Coronary artery (tissue), 2 donors: ENCODE data around the gene LBX2.
A peak's percentile ranks its signal among the peaks of the same experiment; 100 is the strongest.

Experiments
- DNase-seq: peaks from one replicate; pipeline ENCODE4 v3.0.0-alpha.2; 2017; ENCODE audit warnings: low spot score
- H3K27ac ChIP-seq, 2 donors: fragments of 200-600 bp; sonication (generic); one replicate each; pipeline ENCODE4 v1.5.1; 2016 to 2019
- H3K4me3 ChIP-seq: fragments of 200-600 bp; sonication (generic); 2 replicates; pipeline ENCODE4 v1.5.1; 2016; ENCODE audit warnings: mild to moderate bottlenecking, moderate library complexity
- TF ChIP-seq, protein P1 (sequence below): fragments of 200-600 bp; sonication (generic); IDR thresholded peaks from one replicate; pipeline ENCODE4 v1.5.1; 2019; ENCODE audit warnings: antibody characterized with exemption

Gene LBX2

GRCh38 chr2:74531666-74532065 lies 32.3 kb upstream of the LBX2 start:
- Histone ChIP-seq H3K4me3 (no peak overlapping the region), H3K27ac (peak overlapping the region in 1 of 2 donors; percentile 24)
- DNase-seq = no peak
- TF ChIP-seq, protein P1, sequence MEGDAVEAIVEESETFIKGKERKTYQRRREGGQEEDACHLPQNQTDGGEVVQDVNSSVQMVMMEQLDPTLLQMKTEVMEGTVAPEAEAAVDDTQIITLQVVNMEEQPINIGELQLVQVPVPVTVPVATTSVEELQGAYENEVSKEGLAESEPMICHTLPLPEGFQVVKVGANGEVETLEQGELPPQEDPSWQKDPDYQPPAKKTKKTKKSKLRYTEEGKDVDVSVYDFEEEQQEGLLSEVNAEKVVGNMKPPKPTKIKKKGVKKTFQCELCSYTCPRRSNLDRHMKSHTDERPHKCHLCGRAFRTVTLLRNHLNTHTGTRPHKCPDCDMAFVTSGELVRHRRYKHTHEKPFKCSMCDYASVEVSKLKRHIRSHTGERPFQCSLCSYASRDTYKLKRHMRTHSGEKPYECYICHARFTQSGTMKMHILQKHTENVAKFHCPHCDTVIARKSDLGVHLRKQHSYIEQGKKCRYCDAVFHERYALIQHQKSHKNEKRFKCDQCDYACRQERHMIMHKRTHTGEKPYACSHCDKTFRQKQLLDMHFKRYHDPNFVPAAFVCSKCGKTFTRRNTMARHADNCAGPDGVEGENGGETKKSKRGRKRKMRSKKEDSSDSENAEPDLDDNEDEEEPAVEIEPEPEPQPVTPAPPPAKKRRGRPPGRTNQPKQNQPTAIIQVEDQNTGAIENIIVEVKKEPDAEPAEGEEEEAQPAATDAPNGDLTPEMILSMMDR = no peak

DNA sequence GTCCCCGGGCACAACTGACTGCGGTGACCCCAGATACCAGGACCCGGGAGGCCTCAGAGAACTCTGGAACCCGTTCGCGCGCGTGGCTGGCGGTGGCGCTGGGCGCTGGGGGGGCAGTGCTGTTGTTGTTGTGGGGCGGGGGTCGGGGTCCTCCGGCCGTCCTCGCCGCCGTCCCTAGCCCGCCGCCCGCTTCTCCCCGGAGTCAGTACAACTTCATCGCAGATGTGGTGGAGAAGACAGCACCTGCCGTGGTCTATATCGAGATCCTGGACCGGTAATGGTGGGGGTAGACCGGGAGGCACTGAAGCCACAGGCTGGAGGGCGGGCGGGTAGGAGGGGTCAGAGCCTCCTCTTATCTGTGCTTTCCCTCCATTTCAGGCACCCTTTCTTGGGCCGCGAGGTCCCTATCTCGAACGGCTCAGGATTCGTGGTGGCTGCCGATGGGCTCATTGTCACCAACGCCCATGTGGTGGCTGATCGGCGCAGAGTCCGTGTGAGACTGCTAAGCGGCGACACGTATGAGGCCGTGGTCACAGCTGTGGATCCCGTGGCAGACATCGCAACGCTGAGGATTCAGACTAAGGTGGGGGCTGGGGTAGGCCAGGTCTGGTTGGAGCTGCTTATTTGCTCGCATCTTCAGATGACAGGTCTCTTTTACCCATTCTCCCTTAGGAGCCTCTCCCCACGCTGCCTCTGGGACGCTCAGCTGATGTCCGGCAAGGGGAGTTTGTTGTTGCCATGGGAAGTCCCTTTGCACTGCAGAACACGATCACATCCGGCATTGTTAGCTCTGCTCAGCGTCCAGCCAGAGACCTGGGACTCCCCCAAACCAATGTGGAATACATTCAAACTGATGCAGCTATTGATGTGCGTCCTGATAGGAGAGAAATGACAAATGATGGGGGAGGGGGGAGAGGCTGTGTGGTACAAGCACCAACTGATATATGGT lies 31.1 kb upstream of the LBX2 start:
- H3K27ac ChIP-seq = peak overlapping the region; percentile 83 to 92
- TF ChIP-seq, protein P1 = no peak
- H3K4me3 ChIP-seq = peak overlapping the region; percentile 94
- no peak for DNase-seq

DNA sequence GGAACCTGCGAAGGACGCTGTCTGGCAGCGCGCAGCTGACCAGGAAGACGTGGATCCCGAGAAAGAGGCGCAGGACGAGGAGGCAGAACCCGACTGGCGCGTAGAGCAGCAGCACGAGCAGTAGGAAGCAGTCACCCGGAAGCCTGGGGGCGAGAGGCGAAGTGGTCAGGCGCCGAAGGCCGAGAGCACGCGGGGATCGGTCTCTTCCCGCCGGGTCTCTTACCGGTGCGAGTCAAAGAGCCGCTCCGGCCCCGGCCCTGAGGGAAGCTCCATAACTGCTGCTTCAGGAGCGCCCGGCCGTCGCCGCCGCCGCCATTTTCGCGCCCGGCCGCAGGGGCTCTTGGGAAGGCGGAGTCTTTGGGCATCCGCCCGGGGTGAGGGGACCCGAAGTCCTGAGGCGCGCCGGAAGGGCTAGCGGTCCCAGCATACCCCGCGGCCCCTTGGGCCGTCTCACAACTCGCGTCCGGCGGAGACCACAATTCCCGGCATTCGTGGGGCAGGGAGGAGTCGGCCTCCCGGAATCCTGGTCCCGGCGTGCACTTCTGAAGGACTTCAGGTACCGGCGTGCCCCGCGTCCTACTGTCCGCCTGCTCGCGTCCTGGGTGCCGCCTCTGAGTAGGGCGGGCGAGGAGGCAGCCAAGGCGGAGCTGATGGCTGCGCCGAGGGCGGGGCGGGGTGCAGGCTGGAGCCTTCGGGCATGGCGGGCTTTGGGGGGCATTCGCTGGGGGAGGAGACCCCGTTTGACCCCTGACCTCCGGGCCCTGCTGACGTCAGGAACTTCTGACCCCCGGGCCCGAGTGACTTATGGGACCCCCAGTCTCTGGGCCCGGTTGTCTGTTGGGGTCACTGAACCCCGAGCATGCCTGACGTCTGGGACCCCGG lies 30.2 kb upstream of the LBX2 start, which contains the start of the genes AUP1 and HTRA2:
AUP1 (minus strand) TSS at position 350 of the 882 bp plus-strand sequence; CDS start at position 273, 77 bp downstream.
HTRA2 (plus strand) TSS at position 577 of the 882 bp plus-strand sequence; CDS start at position 651, 74 bp downstream.
- Histone ChIP-seq H3K27ac (peak within 1 kb of the TSS; percentile 83 to 92), H3K4me3 (peak within 1 kb of the TSS; percentile 94)
- TF ChIP-seq, protein P1 = no peak
- DNase-seq = peak; percentile 100

GRCh38 chr2:74528600-74529356 lies 29.4 kb upstream of the LBX2 start:
- Histone ChIP-seq H3K27ac (peak overlapping the region; percentile 76 to 92), H3K4me3 (peak overlapping the region; percentile 94)
- TF ChIP-seq, protein P1 = no peak
- DNase-seq = no peak

DNA sequence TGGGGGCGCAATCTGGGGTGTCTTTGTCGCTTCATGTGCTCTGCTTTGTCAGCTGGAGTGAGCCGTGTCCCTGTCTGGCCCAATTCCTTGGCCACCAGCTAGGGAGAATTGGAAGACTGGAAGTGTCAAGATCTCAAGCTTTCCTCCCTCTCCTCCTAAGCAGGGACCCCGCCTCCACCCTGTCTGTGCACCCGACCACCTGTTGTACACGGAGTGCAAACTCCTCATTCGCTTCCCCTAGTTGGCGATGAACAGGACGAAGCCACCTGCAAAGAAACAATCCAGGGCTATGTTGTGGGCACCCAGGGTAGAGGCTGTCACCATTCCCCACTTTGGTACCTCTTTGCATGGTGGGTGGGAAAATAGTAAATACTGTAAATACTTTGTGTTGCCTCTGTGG lies 28.3 kb upstream of the LBX2 start:
- no peak for DNase-seq
- TF ChIP-seq, protein P1 = no peak
- Histone ChIP-seq H3K4me3 (no peak overlapping the region), H3K27ac (no peak overlapping the region)

DNA sequence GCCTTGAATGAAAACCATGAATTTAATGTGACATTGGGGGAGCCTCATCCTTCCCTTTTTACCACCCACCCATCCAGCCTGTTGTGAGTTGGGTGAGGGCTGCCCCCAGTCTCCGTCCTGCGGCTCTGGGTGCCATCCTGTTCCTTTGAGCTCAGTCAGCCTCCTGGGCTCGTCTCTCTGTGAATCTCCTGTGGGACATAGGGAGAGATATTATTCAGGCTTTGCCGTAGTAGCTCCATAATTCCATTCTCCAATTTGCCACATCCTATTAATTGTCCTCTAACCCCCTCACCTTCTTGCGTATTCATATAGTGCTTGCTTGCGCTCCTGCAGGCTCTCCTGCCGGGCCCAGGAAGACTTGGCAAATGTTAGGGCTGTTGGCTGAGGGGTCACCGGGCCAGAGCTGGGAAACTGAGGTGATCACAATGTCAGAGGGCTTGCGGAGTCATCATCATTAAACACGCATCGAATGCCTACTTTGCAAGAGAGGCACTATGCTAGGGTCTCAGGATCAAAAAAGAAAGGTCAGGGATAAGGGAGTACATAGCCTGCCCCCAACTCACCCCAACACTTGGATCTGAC lies 27.3 kb upstream of the LBX2 start:
- TF ChIP-seq, protein P1 = no peak
- Histone ChIP-seq H3K4me3 (no peak overlapping the region), H3K27ac (no peak overlapping the region)
- DNase-seq = no peak
